Pancreas (tissue), 10 donors: ENCODE data around the gene NAV2. TPM values are rescaled to one million over a fixed set of nuclear protein-coding genes. Genes with fewer than 3 reads are reported as not detected.
A peak's percentile ranks its signal among the peaks of the same experiment; 100 is the strongest.

Experiments
- ATAC-seq, 4 donors: fragments of 200-7000 bp; cut with Tn5 transposase; one replicate each; pipeline versions ENCODE4 v1.8.0 to v1.9.1; 2020; ENCODE audit warnings: mild to moderate bottlenecking in 4 of 4, moderate library complexity in 4 of 4
- DNase-seq, 6 donors: peaks; one replicate each; pipeline ENCODE4 v3.0.0-alpha.2; 2020
- FAIRE-seq: peaks from 2 replicates; lab custom pipeline; 2012; peaks lifted over from hg19 to GRCh38; lab: Jason Lieb, UNC
- H3K27ac ChIP-seq, 4 donors: fragments of 200-600 bp; sonication (generic); 1 replicate in 3 of 4; 2 replicates in 1 of 4; pipeline versions ENCODE4 v1.5.0 to v1.8.0; 2020
- H3K27me3 ChIP-seq, 4 donors: fragments of 200-600 bp; one replicate each; pipeline ENCODE4 v1.8.0; 2021
- H3K36me3 ChIP-seq, 3 donors: fragments of 200-600 bp; sonication (generic) in 1 of 3; one replicate each; pipeline versions ENCODE4 v1.5.0 to v1.8.0; 2020 to 2021
- H3K4me1 ChIP-seq, 3 donors: fragments of 200-600 bp; one replicate each; pipeline ENCODE4 v1.8.0; 2021
- H3K4me3 ChIP-seq, 4 donors: fragments of 200-600 bp; sonication (generic) in 2 of 4; one replicate each; pipeline versions ENCODE4 v1.5.0 to v1.8.0; 2020 to 2021
- H3K9me3 ChIP-seq, 4 donors: fragments of 200-600 bp; one replicate each; pipeline ENCODE4 v1.8.0; 2021
- WGBS, 2 donors: extraction: QIAGEN DNeasy Blood & Tissue Kit; methylation state at CpG; one replicate each; pipeline ENCODE4 v1.1.7; 2013; 5-methylcytosine and 5-hydroxymethylcytosine counted together
- intact Hi-C, 3 donors: fragments of 100-400 bp; cut with DNase I; formaldehyde crosslinking; loops; one replicate each; pipeline versions ENCODE4 v1.11.1 to v1.14.2; 2022
- polyA plus RNA-seq, 2 donors: library from polyadenylated mRNA; stranded (reverse); fragments of 200-250 nt; gene quantifications; one replicate each; pipeline ENCODE4 v1.2.3, GENCODE V29; 2013
- total RNA-seq, 6 donors: library from RNA; stranded (reverse); fragmentation: NEBNext Ultra II Directional in 4 of 6; extraction: Animal tissue kit (Norgen Biotek cat#: 25700) in 4 of 6; gene quantifications; one replicate each; pipeline versions ENCODE4 v1.2.1 to v1.2.4, GENCODE V29; 2021 to 2023
- TF ChIP-seq, protein P1 (sequence below), 4 donors: fragments of 200-600 bp; sonication (generic) in 3 of 4; IDR thresholded peaks; one replicate each; pipeline versions ENCODE4 v1.5.0 to v1.8.0; 2021; ENCODE audit warnings: antibody characterized with exemption in 4 of 4
- donor health status: healthy with polysubstance abuse.
- donor health status: DM: no; HTN: no; CAD: no; lungs with moderate emphysema.
- donor health status: DM: no; HTN: no; CAD: no.
- donor health status: control.
- donor health status: control.
- donor health status: Bipolar disorder and iron deficiency.
- donor health status: DM: yes; HTN: yes; CAD: no.
- donor health status: DM: no; HTN: no; CAD: no.
- donor health status: DM: no; HTN: no; CAD: no.
- donor health status: DM: yes; HTN: yes; CAD: no.

The NAV2 gene
- total and polyA plus RNA-seq, 8 donors, result 5.8 to 26.9 (median 16.3) TPM

DNA sequence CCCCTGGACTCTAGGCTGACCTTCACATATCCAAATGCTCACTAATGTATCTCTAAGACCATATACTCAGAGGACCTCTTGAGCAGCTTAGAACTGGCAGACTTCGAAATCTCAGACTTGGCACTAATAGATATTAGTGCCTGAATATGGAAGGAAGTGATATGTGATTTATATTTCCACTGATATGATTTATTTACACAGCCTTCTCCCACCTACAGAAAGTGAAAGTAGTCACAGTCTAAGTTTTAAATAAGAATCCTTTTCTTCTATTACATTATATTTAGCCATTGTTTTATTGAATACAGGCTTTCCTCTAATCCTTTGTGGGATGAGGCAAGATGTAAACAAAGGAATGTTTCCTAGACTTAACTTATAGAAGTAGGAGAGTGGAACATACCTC, 6.7 kb upstream of the NAV2 start:
- intact Hi-C loops, result no loop called here
- no peak for ATAC-seq
- Histone ChIP-seq H3K27ac (no peak overlapping the region), H3K9me3 (no peaks in the 10 kb centered on the region), H3K36me3 (no peaks in the 10 kb centered on the region), H3K4me1 (no peaks in the 10 kb centered on the region), H3K27me3 (no peaks in the 10 kb centered on the region), H3K4me3 (no peak overlapping the region)
- TF ChIP-seq, protein P1, sequence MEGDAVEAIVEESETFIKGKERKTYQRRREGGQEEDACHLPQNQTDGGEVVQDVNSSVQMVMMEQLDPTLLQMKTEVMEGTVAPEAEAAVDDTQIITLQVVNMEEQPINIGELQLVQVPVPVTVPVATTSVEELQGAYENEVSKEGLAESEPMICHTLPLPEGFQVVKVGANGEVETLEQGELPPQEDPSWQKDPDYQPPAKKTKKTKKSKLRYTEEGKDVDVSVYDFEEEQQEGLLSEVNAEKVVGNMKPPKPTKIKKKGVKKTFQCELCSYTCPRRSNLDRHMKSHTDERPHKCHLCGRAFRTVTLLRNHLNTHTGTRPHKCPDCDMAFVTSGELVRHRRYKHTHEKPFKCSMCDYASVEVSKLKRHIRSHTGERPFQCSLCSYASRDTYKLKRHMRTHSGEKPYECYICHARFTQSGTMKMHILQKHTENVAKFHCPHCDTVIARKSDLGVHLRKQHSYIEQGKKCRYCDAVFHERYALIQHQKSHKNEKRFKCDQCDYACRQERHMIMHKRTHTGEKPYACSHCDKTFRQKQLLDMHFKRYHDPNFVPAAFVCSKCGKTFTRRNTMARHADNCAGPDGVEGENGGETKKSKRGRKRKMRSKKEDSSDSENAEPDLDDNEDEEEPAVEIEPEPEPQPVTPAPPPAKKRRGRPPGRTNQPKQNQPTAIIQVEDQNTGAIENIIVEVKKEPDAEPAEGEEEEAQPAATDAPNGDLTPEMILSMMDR (IDR thresholded peaks at IDR 0.05), result no peak
- no peak for DNase-seq
- FAIRE-seq, result no peak
- WGBS, 2 donors, result 66 to 69% methylated on average over 1 of the region's 1 CpG

DNA sequence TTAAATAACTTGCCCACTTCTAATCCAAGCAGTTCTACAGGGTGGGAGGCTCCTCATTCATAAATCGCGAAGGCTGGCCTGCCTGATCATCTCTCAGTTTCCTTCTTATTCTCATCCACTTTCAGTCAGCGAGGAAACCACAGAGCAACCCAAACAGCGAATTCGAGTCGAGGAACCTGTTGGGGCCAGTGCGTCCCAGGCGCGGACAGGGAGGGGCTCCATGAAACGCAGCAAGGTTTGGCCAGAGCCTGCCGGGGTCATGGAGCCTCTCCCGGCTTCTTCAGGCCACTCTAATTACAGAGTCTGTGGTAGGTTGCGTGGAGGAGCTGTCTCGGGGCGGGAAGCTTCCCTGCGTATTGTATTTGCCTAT, 741 bp upstream of the NAV2 start:
- DNase-seq (peak in 1 of 6 donors; percentile 21), ATAC-seq (peak; percentile 7 to 22 (median 14)), FAIRE-seq (no peak)
- TF ChIP-seq, protein P1 (IDR thresholded peaks at IDR 0.05), result no peak
- Histone ChIP-seq H3K4me3 (peak overlapping the region; percentile 15 to 56 (median 48)), H3K36me3 (no peaks in the 10 kb centered on the region), H3K9me3 (no peaks in the 10 kb centered on the region), H3K4me1 (peaks cover 4 to 10% (median 7%) of the 10 kb centered on the region in 3 donors), H3K27ac (peak overlapping the region; percentile 63 to 88 (median 78)), H3K27me3 (peaks cover 0 to 12% (median 0%) of the 10 kb centered on the region in 4 donors)
- 10 to 13% methylated on average over 16 of the region's 16 CpGs for WGBS, 2 donors
- intact Hi-C loops, result no loop called here

DNA sequence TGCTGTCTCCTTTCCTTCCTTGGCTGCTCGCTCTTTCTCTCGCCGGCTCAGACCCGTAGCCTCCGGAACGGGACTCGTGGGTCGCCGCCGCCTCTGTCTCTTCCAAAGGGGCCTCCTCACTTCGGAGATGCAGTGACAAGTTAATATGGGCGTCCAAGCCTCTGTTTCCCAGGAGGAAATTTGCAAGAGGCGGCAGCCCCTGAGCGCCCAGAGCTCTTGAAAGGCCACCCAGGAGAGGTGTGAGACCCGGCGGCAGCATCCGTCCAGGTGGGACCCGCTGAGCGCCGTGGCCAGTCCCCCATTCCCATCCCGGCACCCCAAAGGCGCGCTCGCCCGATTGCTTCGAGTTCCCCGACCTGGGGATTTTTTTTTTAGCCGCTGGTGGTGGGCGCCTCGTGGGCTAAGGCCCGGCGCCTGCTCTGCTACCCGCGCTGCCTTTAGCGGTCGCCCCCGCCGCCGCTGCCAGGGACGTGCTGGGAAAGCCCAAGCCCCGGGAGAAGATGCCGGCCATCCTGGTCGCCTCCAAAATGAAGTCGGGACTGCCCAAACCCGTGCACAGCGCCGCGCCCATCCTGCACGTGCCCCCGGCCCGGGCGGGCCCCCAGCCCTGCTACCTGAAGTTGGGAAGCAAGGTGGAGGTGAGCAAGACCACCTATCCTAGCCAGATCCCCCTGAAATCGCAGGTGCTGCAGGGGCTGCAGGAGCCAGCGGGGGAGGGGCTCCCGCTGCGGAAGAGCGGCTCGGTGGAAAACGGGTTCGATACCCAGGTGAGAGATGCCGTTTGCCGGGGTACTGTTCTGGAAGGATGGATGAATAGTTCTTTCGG, 772 bp downstream of the NAV2 start:
- Histone ChIP-seq H3K36me3 (no peaks in the 10 kb centered on the region), H3K9me3 (no peaks in the 10 kb centered on the region), H3K27ac (no peak overlapping the region), H3K4me3 (peak overlapping the region; percentile 15 to 56 (median 37)), H3K4me1 (peaks cover 4 to 10% (median 7%) of the 10 kb centered on the region in 3 donors), H3K27me3 (peaks cover 0 to 12% (median 0%) of the 10 kb centered on the region in 4 donors)
- no peak for FAIRE-seq
- intact Hi-C loops, result no loop called here
- ATAC-seq, result peak in 1 of 4 donors; percentile 4
- DNase-seq, result peak in 5 of 6 donors; percentile 17 to 80 (median 28)
- WGBS, 2 donors, result 1% methylated on average over 54 to 63 of the region's 63 CpGs
- TF ChIP-seq, protein P1 (IDR thresholded peaks at IDR 0.05), result no peak

DNA sequence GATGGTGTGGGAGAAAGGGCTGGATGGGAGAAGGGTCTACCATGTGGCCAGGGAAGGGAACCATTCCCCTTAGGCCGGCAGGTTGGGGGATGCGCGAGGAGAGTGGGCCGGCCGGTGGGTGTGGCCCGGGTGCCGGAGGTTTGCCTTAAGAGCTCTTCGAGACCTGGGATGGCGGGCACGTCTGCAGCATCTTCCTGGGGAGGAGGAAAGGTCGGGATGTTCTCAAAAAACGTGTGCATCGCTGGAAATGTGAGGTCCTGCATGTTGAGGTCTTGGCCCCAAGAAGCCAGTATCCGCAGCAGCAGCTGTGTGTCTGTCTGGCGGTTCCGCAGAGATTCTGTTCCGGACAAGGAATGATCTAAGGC, 1.4 kb downstream of the NAV2 start:
- Histone ChIP-seq H3K36me3 (no peaks in the 10 kb centered on the region), H3K27me3 (peaks cover 0 to 12% (median 0%) of the 10 kb centered on the region in 4 donors), H3K27ac (no peak overlapping the region), H3K4me1 (peaks cover 4 to 10% (median 7%) of the 10 kb centered on the region in 3 donors), H3K4me3 (peak overlapping the region in 2 of 4 donors; percentile 54 to 56), H3K9me3 (no peaks in the 10 kb centered on the region)
- WGBS, 2 donors, result 7 to 17% methylated on average over 17 of the region's 17 CpGs
- intact Hi-C loops, result no loop called here
- peak in 3 of 6 donors; percentile 29 to 60 (median 58) for DNase-seq
- TF ChIP-seq, protein P1 (IDR thresholded peaks at IDR 0.05), result no peak
- ATAC-seq, result no peak
- FAIRE-seq, result no peak
